ENCODE data around the gene MGAT4B. TPM values are rescaled to one million over a fixed set of nuclear protein-coding genes. Genes with fewer than 3 reads are reported as not detected.

MGAT4B gene
- total and polyA plus RNA-seq, 2 of the 13 experiments (the other 11 are each of a cell fraction or from before 2014, with no cell fraction given): 93.5 to 130 TPM

GRCh38 chr5:179825655-179826182, 19.1 kb upstream of the MGAT4B start (continued):
- TF ChIP-seq ZNF772 (CRISPR knock-in tag; IDR thresholded peaks at IDR 0.05) (no peak), ZNF891 (CRISPR knock-in tag; IDR thresholded peaks at IDR 0.05) (no peak), CEBPG (CRISPR knock-in tag; IDR thresholded peaks at IDR 0.05) (peak; percentile 31), GMEB2 (CRISPR knock-in tag; IDR thresholded peaks at IDR 0.05; ENCODE audit: low read depth) (no peak), IKZF4 (CRISPR knock-in tag; IDR thresholded peaks at IDR 0.05; ENCODE audit: borderline replicate concordance, low read depth, not compliant biosample characterization) (no peak), ATF7-NPFF (CRISPR knock-in tag; IDR thresholded peaks at IDR 0.05; ENCODE audit: low read depth) (peak; percentile 27), ZNF703 (CRISPR knock-in tag; IDR thresholded peaks at IDR 0.05; ENCODE audit: borderline replicate concordance) (no peak), ZNF709 (CRISPR knock-in tag; IDR thresholded peaks at IDR 0.05) (no peak), ZNF841 (CRISPR knock-in tag; IDR thresholded peaks at IDR 0.05; ENCODE audit: borderline replicate concordance) (no peak), POGK (CRISPR knock-in tag; conservative IDR thresholded peaks at IDR 0.05) (no peak)
- TF ChIP-seq, protein P1, sequence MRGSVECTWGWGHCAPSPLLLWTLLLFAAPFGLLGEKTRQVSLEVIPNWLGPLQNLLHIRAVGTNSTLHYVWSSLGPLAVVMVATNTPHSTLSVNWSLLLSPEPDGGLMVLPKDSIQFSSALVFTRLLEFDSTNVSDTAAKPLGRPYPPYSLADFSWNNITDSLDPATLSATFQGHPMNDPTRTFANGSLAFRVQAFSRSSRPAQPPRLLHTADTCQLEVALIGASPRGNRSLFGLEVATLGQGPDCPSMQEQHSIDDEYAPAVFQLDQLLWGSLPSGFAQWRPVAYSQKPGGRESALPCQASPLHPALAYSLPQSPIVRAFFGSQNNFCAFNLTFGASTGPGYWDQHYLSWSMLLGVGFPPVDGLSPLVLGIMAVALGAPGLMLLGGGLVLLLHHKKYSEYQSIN (CRISPR knock-in tag; IDR thresholded peaks at IDR 0.05; ENCODE audit: borderline replicate concordance): no peak
- TF ChIP-seq, protein P2, sequence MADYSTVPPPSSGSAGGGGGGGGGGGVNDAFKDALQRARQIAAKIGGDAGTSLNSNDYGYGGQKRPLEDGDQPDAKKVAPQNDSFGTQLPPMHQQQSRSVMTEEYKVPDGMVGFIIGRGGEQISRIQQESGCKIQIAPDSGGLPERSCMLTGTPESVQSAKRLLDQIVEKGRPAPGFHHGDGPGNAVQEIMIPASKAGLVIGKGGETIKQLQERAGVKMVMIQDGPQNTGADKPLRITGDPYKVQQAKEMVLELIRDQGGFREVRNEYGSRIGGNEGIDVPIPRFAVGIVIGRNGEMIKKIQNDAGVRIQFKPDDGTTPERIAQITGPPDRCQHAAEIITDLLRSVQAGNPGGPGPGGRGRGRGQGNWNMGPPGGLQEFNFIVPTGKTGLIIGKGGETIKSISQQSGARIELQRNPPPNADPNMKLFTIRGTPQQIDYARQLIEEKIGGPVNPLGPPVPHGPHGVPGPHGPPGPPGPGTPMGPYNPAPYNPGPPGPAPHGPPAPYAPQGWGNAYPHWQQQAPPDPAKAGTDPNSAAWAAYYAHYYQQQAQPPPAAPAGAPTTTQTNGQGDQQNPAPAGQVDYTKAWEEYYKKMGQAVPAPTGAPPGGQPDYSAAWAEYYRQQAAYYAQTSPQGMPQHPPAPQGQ (CRISPR knock-in tag; IDR thresholded peaks at IDR 0.05; ENCODE audit: borderline replicate concordance): no peak; the same call in 1 of the 2 replicates
- TF ChIP-seq, protein P3, sequence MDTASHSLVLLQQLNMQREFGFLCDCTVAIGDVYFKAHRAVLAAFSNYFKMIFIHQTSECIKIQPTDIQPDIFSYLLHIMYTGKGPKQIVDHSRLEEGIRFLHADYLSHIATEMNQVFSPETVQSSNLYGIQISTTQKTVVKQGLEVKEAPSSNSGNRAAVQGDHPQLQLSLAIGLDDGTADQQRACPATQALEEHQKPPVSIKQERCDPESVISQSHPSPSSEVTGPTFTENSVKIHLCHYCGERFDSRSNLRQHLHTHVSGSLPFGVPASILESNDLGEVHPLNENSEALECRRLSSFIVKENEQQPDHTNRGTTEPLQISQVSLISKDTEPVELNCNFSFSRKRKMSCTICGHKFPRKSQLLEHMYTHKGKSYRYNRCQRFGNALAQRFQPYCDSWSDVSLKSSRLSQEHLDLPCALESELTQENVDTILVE (CRISPR knock-in tag; IDR thresholded peaks at IDR 0.05): no peak
- TF ChIP-seq, protein P4, sequence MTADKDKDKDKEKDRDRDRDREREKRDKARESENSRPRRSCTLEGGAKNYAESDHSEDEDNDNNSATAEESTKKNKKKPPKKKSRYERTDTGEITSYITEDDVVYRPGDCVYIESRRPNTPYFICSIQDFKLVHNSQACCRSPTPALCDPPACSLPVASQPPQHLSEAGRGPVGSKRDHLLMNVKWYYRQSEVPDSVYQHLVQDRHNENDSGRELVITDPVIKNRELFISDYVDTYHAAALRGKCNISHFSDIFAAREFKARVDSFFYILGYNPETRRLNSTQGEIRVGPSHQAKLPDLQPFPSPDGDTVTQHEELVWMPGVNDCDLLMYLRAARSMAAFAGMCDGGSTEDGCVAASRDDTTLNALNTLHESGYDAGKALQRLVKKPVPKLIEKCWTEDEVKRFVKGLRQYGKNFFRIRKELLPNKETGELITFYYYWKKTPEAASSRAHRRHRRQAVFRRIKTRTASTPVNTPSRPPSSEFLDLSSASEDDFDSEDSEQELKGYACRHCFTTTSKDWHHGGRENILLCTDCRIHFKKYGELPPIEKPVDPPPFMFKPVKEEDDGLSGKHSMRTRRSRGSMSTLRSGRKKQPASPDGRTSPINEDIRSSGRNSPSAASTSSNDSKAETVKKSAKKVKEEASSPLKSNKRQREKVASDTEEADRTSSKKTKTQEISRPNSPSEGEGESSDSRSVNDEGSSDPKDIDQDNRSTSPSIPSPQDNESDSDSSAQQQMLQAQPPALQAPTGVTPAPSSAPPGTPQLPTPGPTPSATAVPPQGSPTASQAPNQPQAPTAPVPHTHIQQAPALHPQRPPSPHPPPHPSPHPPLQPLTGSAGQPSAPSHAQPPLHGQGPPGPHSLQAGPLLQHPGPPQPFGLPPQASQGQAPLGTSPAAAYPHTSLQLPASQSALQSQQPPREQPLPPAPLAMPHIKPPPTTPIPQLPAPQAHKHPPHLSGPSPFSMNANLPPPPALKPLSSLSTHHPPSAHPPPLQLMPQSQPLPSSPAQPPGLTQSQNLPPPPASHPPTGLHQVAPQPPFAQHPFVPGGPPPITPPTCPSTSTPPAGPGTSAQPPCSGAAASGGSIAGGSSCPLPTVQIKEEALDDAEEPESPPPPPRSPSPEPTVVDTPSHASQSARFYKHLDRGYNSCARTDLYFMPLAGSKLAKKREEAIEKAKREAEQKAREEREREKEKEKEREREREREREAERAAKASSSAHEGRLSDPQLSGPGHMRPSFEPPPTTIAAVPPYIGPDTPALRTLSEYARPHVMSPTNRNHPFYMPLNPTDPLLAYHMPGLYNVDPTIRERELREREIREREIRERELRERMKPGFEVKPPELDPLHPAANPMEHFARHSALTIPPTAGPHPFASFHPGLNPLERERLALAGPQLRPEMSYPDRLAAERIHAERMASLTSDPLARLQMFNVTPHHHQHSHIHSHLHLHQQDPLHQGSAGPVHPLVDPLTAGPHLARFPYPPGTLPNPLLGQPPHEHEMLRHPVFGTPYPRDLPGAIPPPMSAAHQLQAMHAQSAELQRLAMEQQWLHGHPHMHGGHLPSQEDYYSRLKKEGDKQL (CRISPR knock-in tag; IDR thresholded peaks at IDR 0.05; ENCODE audit: low read depth): no peak

All from HepG2 (cell line).